ENCODE data around the gene OLFML2A. TPM values are rescaled to one million over a fixed set of nuclear protein-coding genes. Genes with fewer than 3 reads are reported as not detected.

OLFML2A gene
- total and polyA plus RNA-seq, 2 donors (not counting 1 experiment from before 2014, with no cell fraction given), result 2.7 to 33.7 TPM

DNA sequence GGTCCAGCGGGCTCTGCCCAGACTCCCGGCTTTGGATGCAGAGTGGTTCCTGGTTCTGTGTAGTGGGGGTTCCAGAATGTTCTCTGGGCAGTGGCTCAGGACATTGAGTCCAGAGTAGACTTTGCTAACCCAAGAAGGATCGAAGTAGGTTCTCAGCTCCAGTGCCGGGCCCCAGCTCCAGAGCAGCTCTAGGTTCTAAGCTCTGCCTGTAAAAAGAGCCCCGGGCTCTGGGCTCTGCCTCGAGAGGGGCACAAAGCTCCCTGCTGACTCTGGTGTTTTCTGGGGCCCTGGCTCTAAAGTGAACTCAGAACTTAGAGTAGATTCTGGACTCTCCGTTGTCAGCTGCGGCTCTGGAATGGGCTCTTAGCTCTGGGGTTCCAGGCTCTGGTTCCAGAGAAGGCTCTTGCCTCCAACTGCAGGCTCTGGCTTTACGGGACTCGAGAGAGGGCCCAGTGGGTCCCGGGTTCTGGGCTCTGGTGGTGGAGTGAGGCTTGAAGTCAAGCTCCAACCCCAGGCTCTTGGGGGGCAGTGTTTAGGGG is 76.7 kb downstream of the OLFML2A start:
- Histone ChIP-seq H3K9ac (ENCODE audit: insufficient read depth, low read length) (no peak overlapping the region), H2AFZ (ENCODE audit: low read length) (no peak overlapping the region), H3K79me2 (ENCODE audit: control insufficient read depth, insufficient read depth, low read length) (peaks cover 6% of the 10 kb centered on the region), H3K36me3 (ENCODE audit: control insufficient read depth, insufficient read depth, low read length) (peaks cover 16% of the 10 kb centered on the region), H3K27me3 (ENCODE audit: control insufficient read depth, insufficient read depth, low read length) (no peaks in the 10 kb centered on the region), H3K4me3 (replicated peaks in 1 of 4; ENCODE audit: control extremely low read depth in 1 of 4, insufficient read depth in 1 of 4, low read depth in 3 of 4, low read length in 4 of 4) (peak overlapping the region in 3 of 4 experiments; percentile 47 to 59 (median 50)), H4K20me1 (ENCODE audit: control insufficient read depth, extremely low read depth, insufficient read depth, low read length) (peaks cover 2% of the 10 kb centered on the region), H3K27ac (ENCODE audit: insufficient read depth, low read length) (no peak overlapping the region), H3K9me3 (ENCODE audit: control insufficient read depth, insufficient read depth, low read depth, low read length) (no peaks in the 10 kb centered on the region), H3K4me1 (ENCODE audit: control insufficient read depth, extremely low read depth, insufficient read depth, low read length) (peaks cover 3% of the 10 kb centered on the region), H3K4me2 (ENCODE audit: extremely low read depth, insufficient read depth, low read length) (peak overlapping the region; percentile 84)
- TF ChIP-seq, protein P1, sequence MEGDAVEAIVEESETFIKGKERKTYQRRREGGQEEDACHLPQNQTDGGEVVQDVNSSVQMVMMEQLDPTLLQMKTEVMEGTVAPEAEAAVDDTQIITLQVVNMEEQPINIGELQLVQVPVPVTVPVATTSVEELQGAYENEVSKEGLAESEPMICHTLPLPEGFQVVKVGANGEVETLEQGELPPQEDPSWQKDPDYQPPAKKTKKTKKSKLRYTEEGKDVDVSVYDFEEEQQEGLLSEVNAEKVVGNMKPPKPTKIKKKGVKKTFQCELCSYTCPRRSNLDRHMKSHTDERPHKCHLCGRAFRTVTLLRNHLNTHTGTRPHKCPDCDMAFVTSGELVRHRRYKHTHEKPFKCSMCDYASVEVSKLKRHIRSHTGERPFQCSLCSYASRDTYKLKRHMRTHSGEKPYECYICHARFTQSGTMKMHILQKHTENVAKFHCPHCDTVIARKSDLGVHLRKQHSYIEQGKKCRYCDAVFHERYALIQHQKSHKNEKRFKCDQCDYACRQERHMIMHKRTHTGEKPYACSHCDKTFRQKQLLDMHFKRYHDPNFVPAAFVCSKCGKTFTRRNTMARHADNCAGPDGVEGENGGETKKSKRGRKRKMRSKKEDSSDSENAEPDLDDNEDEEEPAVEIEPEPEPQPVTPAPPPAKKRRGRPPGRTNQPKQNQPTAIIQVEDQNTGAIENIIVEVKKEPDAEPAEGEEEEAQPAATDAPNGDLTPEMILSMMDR (conservative IDR thresholded peaks at IDR 0.05 in 1 of 2, IDR thresholded peaks at IDR 0.05 in 1 of 2; ENCODE audit: low read depth in 1 of 2, low read length in 2 of 2), result no peak
- no peak for TF ChIP-seq EZH2 (IDR thresholded peaks at IDR 0.05; ENCODE audit: low read length, missing control alignments)
- no peak for DNase-seq (ENCODE audit: low read depth in 2 of 2)

DNA sequence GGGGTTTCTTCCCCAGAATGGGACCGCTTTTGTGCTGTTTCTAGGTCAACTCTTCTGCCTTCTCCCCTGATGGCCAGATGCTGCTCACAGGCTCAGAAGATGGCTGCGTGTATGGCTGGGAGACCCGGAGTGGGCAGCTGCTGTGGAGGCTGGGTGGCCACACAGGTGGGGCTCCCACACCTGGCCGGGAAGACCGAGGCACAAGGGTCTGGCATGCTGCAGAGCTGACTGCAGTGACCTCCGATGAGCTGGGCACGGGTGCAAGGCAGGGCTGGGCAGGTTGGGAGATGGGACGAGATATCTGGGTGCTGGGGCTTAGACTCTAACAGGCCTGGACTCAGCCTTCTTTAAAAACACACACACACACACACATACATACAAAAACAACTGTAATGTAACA is 77.2 kb downstream of the OLFML2A start:
- Histone ChIP-seq H2AFZ (ENCODE audit: low read length) (no peak overlapping the region), H3K9me3 (ENCODE audit: control insufficient read depth, insufficient read depth, low read depth, low read length) (no peaks in the 10 kb centered on the region), H3K79me2 (ENCODE audit: control insufficient read depth, insufficient read depth, low read length) (peaks cover 10% of the 10 kb centered on the region), H3K36me3 (ENCODE audit: control insufficient read depth, insufficient read depth, low read length) (peaks cover 20% of the 10 kb centered on the region), H3K27me3 (ENCODE audit: control insufficient read depth, insufficient read depth, low read length) (no peaks in the 10 kb centered on the region), H3K4me2 (ENCODE audit: extremely low read depth, insufficient read depth, low read length) (no peak overlapping the region), H4K20me1 (ENCODE audit: control insufficient read depth, extremely low read depth, insufficient read depth, low read length) (peaks cover 2% of the 10 kb centered on the region), H3K27ac (ENCODE audit: insufficient read depth, low read length) (no peak overlapping the region), H3K4me3 (replicated peaks in 1 of 4; ENCODE audit: control extremely low read depth in 1 of 4, insufficient read depth in 1 of 4, low read depth in 3 of 4, low read length in 4 of 4) (no peak overlapping the region), H3K9ac (ENCODE audit: insufficient read depth, low read length) (no peak overlapping the region), H3K4me1 (ENCODE audit: control insufficient read depth, extremely low read depth, insufficient read depth, low read length) (peaks cover 3% of the 10 kb centered on the region)
- no peak for TF ChIP-seq EZH2 (IDR thresholded peaks at IDR 0.05; ENCODE audit: low read length, missing control alignments)
- TF ChIP-seq, protein P1 (conservative IDR thresholded peaks at IDR 0.05 in 1 of 2, IDR thresholded peaks at IDR 0.05 in 1 of 2; ENCODE audit: low read depth in 1 of 2, low read length in 2 of 2), result no peak
- no peak for DNase-seq (ENCODE audit: low read depth in 2 of 2)

DNA sequence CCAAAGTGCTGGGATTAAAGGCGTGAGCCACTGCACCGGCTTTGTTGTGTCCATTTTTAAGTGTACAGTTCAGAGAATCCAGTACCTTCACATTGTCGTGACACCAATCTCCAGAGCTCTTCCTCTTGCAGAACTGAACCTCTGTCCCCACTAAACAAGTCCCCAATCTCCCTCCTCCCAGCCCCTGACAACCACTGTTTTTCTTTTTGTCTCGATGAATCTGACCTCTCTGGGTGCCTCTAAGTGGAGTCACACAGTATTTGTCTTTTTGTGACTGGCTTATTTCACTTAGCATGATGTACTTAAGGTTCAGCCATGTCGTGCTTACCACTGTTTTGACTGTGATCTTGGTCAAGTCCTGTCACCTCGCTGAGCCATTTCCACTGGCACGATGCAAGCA is 77.9 kb downstream of the OLFML2A start:
- no peak overlapping the region for H3K9ac ChIP-seq (ENCODE audit: insufficient read depth, low read length)

More for the DNA sequence above, 77.9 kb downstream of the OLFML2A start:
- no peaks in the 10 kb centered on the region for H3K9me3 ChIP-seq (ENCODE audit: control insufficient read depth, insufficient read depth, low read depth, low read length)
- H3K36me3 ChIP-seq (ENCODE audit: control insufficient read depth, insufficient read depth, low read length), result peaks cover 25% of the 10 kb centered on the region
- H4K20me1 ChIP-seq (ENCODE audit: control insufficient read depth, extremely low read depth, insufficient read depth, low read length), result peaks cover 2% of the 10 kb centered on the region
- no peaks in the 10 kb centered on the region for H3K27me3 ChIP-seq (ENCODE audit: control insufficient read depth, insufficient read depth, low read length)
- H3K4me2 ChIP-seq (ENCODE audit: extremely low read depth, insufficient read depth, low read length), result no peak overlapping the region
- H3K4me1 ChIP-seq (ENCODE audit: control insufficient read depth, extremely low read depth, insufficient read depth, low read length), result peaks cover 4% of the 10 kb centered on the region
- DNase-seq (ENCODE audit: low read depth in 2 of 2), result no peak
- TF ChIP-seq EZH2 (IDR thresholded peaks at IDR 0.05; ENCODE audit: low read length, missing control alignments), result no peak
- TF ChIP-seq, protein P1 (conservative IDR thresholded peaks at IDR 0.05 in 1 of 2, IDR thresholded peaks at IDR 0.05 in 1 of 2; ENCODE audit: low read depth in 1 of 2, low read length in 2 of 2), result no peak
- peaks cover 17% of the 10 kb centered on the region for H3K79me2 ChIP-seq (ENCODE audit: control insufficient read depth, insufficient read depth, low read length)
- no peak overlapping the region for H2AFZ ChIP-seq (ENCODE audit: low read length)
- no peak overlapping the region for H3K4me3 ChIP-seq (replicated peaks in 1 of 4; ENCODE audit: control extremely low read depth in 1 of 4, insufficient read depth in 1 of 4, low read depth in 3 of 4, low read length in 4 of 4)
- H3K27ac ChIP-seq (ENCODE audit: insufficient read depth, low read length), result no peak overlapping the region

Measured in fibroblast of lung (primary cell).